Activated CD4-positive, alpha-beta memory T cell treated with anti-CD3 and anti-CD28 coated beads for 36 hours (primary cell): ENCODE measurements around the gene ATXN2. TPM values are rescaled to one million over a fixed set of nuclear protein-coding genes. Genes with fewer than 3 reads are reported as not detected.
"Not testable (repeated sequence)": the region's sequence is repeated elsewhere in the genome, so short reads cannot be mapped to it uniquely, and the experiment has no call there.

Experiments
- CTCF ChIA-PET: fragments of 350-600 bp; sonication (Branson Sonifier 250); formaldehyde crosslinking; loops from one replicate; lab custom pipeline; 2021; ENCODE audit warnings: antibody characterized with exemption, inconsistent platforms; lab: Charles Lee
- POLR2A ChIA-PET: fragments of 350-600 bp; sonication (Branson Sonifier 250); formaldehyde crosslinking; loops from one replicate; lab custom pipeline; 2021; ENCODE audit warnings: antibody characterized with exemption; lab: Charles Lee
- DNase-seq: peaks from one replicate; pipeline ENCODE4 v3.0.0-alpha.2; 2020
- H3K27ac Mint-ChIP-seq: one replicate; pipeline ENCODE4 v1.8.0; 2021; ENCODE audit warnings: mixed read lengths
- H3K27me3 Mint-ChIP-seq: one replicate; pipeline ENCODE4 v1.8.0; 2021; ENCODE audit warnings: mixed read lengths
- H3K36me3 Mint-ChIP-seq: one replicate; pipeline ENCODE4 v1.8.0; 2021; ENCODE audit warnings: mixed read lengths
- H3K4me1 Mint-ChIP-seq: one replicate; pipeline ENCODE4 v1.8.0; 2021; ENCODE audit warnings: low read depth, mixed read lengths
- H3K4me3 Mint-ChIP-seq: one replicate; pipeline ENCODE4 v1.8.0; 2021; ENCODE audit warnings: mild to moderate bottlenecking, mixed read lengths
- H3K9me3 Mint-ChIP-seq: one replicate; pipeline ENCODE4 v1.8.0; 2021; ENCODE audit warnings: mixed read lengths
- intact Hi-C: fragments of 100-400 bp; cut with micrococcal nuclease; formaldehyde crosslinking; loops from one replicate; pipeline ENCODE4 v1.15.1; 2023
- total RNA-seq, 2 experiments: library from RNA; stranded (reverse); gene quantifications; one replicate each; pipeline ENCODE4 v1.2.3, GENCODE V29; 2021

Gene ATXN2
- total RNA-seq, 2 experiments from 2014 or later: 38.2 to 39.4 TPM

GRCh38 chr12:111405149-111405858 is 193.8 kb downstream of the ATXN2 start:
- H3K4me1 Mint-ChIP-seq: peaks cover 52% of the 10 kb centered on the region
- intact Hi-C loops: loop anchor here (1.0 to 5.0 kb wide), 4 partner anchors 25 to 192 kb away; partner anchors contain the start of gene ATXN2
- H3K27ac Mint-ChIP-seq: peak overlapping the region; percentile 94
- peak overlapping the region; percentile 73 for H3K4me3 Mint-ChIP-seq
- ChIA-PET CTCF (interaction anchor here (0.9 to 25.7 kb wide), 6 partner anchors 9 to 42 kb away, joined by 3 to 1161 read pairs (median 17); no protein-coding TSS in a partner anchor), POLR2A (interaction anchor here (0.7 to 7.7 kb wide), 4 partner anchors 25 to 45 kb away, joined by 3 to 91 read pairs (median 17); no protein-coding TSS in a partner anchor)
- peaks cover 10% of the 10 kb centered on the region for H3K36me3 Mint-ChIP-seq
- H3K9me3 Mint-ChIP-seq: no peaks in the 10 kb centered on the region
- peaks cover 4% of the 10 kb centered on the region for H3K27me3 Mint-ChIP-seq
- peak; percentile 99 for DNase-seq

- H3K27ac Mint-ChIP-seq: peak overlapping the region; percentile 94
- peak; percentile 85 for DNase-seq
- H3K9me3 Mint-ChIP-seq: peaks cover 2% of the 10 kb centered on the region
- intact Hi-C loops: loop anchor here (1.0 to 5.0 kb wide), 5 partner anchors 26 to 193 kb away; partner anchors contain the start of gene ATXN2
- POLR2A ChIA-PET: interaction anchor here (0.7 to 7.7 kb wide), 4 partner anchors 25 to 46 kb away, joined by 3 to 91 read pairs (median 17); no protein-coding TSS in a partner anchor
- peaks cover 53% of the 10 kb centered on the region for H3K4me1 Mint-ChIP-seq
- CTCF ChIA-PET: interaction anchor here (0.9 to 25.7 kb wide), 6 partner anchors 9 to 43 kb away, joined by 3 to 1161 read pairs (median 6); no protein-coding TSS in a partner anchor
- peaks cover 7% of the 10 kb centered on the region for H3K27me3 Mint-ChIP-seq
- H3K4me3 Mint-ChIP-seq: peak overlapping the region; percentile 73
- peaks cover 10% of the 10 kb centered on the region for H3K36me3 Mint-ChIP-seq
These were observed 194.6 kb downstream of the ATXN2 start for GRCh38 chr12:111404362-111405148.

DNA sequence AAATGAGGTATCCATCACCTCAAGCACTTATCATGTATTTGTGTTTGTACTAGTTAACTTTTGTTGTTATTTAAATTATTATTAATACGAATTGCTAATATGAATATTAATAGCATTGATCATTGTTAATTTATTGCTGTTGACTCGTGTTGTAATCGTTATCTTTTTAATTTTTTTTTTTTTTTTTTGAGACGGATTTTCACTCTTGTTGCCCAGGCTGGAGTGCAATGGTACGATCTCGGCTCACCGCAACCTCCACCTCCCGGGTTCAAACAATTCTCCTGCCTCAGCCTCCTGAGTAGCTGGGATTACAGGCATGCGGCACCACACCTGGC is 196.7 kb downstream of the ATXN2 start:
- DNase-seq, H3K27me3 Mint-ChIP-seq, H3K36me3 Mint-ChIP-seq, H3K9me3 Mint-ChIP-seq, H3K4me3 Mint-ChIP-seq: not testable (repeated sequence)
- ChIA-PET CTCF (interaction anchor here (1.2 to 25.7 kb wide), 5 partner anchors 10 to 77 kb away, joined by 3 to 1161 read pairs (median 5); no protein-coding TSS in a partner anchor), POLR2A (interaction anchor here (3.4 to 7.7 kb wide), 2 partner anchors 33 to 42 kb away, joined by 28 to 91 read pairs; no protein-coding TSS in a partner anchor)
- intact Hi-C loops: loop anchor here (5.0 kb wide), 1 partner anchor 145 kb away; no protein-coding TSS in a partner anchor
- H3K4me1 Mint-ChIP-seq: peaks cover 46% of the 10 kb centered on the region
- H3K27ac Mint-ChIP-seq: peak overlapping the region; percentile 94

Other genes with a start within 250 kb of the ATXN2 start
- gene PHETA1, start 230.2 kb downstream of the ATXN2 start, total RNA-seq: 1 to 10 TPM; 1.4 to 2.2 TPM
- 10 to 100 TPM; 32.6 to 34.2 TPM for gene SH2B3, start 193.4 kb downstream of the ATXN2 start, total RNA-seq
- 10 to 100 TPM; 16.8 to 18.0 TPM for gene BRAP, start 86.6 kb upstream of the ATXN2 start, total RNA-seq
- 10 to 100 TPM; 22.5 to 24.2 TPM for gene ACAD10, start 86.7 kb upstream of the ATXN2 start, total RNA-seq
- gene ALDH2, start 167.6 kb upstream of the ATXN2 start, total RNA-seq: 1 to 10 TPM; 1.9 to 3.1 TPM
- 10 to 100 TPM; 53.7 to 53.9 TPM for gene MAPKAPK5, start 242.9 kb upstream of the ATXN2 start, total RNA-seq